Activated naive CD4-positive, alpha-beta T cell (primary cell): ENCODE measurements around the gene FAM227A.
"Not testable (repeated sequence)": the region's sequence is repeated elsewhere in the genome, so short reads cannot be mapped to it uniquely, and the experiment has no call there.

Experiments used
- DNase-seq, 4 experiments: peaks; one replicate each; lab custom pipeline; 2025; lab: John Stamatoyannopoulos, UW

FAM227A gene

GRCh38 chr22:38611559-38611958, 44.6 kb downstream of the FAM227A start:
- no peak for DNase-seq

DNA sequence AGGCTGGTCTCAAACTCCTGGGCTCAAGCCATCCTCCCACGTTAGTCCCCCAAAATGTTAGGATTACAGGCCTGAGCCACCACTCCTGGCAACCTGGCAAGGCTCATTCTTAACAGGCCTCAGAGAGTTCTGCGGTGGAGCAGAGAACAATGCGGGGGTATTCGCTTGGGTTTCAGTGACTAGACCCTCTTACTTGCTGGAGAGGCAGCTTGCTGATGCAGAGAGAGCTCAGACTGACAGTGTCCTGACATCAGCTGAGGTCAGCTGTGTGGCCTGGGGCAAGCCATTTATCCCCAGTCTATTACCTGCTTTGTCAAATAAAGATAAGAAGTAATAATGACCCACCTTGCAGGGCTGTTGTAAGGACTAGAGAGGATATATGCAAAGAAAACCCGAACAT, 46.0 kb downstream of the FAM227A start:
- no peak for DNase-seq

DNA sequence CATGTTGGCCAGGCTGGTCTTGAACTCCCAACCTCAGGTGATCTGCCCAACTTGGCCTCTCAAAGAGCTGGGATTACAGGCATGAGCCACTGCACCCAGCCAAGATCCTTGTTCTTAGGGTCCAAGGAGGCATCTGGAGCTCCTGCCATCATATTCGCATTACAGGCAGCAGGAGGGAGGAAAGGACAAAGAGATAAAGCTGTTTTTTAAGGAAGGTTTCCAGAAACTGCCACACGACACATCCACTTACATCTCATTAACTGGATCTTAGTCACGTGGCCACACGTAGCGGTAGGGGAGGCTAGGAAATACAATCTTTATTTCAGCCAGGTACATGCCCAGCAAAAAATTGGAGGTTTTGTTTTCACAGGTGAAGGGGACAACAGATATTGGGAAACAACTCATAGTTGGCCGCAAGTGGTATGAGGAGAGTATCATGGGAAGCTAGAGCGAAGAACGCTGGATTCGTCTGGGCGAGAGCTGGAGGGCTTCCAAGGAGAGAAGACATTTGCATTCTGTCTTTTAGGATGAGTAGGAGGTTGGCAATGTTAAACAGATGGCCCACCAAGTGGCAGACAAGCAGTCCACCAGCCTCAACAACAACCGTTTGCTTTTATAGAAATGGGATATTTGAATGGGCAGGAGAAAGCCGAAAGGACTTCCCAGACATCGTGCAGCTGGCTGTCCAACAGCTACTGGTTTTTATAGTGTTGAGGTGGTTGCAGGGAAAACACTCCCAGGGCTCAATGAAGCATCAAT, 47.0 kb downstream of the FAM227A start:
- DNase-seq: no peak

- no peak for DNase-seq
These were observed 48.5 kb downstream of the FAM227A start for GRCh38 chr22:38607680-38608079.

DNA sequence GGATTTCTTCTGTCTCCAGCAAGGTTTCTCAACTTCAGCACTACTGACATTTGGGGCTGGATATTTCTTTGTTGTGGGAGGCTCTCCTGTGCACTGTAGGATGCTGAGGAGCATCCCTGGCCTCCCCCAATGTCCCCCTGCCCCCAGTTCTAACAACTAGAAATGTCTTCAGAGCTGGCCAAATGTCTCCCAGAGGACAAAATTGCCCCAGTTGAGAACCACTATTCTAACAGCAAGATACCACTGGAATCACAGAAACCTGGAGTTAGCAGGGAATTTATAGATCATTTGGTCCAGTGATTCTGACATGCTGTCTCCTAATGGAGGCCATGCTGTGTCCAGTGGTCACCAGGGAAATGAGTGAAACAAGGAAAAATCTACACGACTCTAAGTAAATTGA, 54.0 kb downstream of the FAM227A start:
- no peak for DNase-seq

DNA sequence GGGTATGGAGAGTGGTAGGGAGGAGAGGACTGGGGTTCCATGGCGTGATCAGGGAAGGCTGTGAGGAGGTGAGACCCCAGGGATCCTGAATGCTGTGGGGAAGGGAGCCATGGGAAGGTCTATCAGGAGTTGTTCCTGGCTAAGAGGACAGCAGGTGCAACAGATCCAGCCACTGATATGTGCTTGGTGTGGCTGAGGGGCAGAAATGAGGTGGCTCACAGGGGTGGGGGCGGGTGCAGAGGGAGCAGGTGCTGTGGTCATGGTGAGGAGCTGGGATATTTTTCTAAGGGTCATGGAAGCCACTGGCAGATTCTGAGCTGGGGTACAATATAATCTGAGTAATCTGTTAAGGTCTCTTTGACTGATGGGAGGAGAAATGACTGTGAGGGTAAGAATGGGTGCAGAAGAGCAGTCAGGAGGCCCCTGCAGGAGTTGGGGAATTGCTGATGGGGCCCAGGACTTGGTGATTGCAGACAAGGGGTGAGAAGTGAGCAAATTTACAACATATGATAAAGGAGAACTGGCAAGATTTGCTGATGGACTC, 54.9 kb downstream of the FAM227A start:
- no peak for DNase-seq

- no peak for DNase-seq
These were observed 56.7 kb downstream of the FAM227A start for GRCh38 chr22:38599466-38599865.

GRCh38 chr22:38582923-38583322, 73.3 kb downstream of the FAM227A start:
- DNase-seq: not testable (repeated sequence)

DNA sequence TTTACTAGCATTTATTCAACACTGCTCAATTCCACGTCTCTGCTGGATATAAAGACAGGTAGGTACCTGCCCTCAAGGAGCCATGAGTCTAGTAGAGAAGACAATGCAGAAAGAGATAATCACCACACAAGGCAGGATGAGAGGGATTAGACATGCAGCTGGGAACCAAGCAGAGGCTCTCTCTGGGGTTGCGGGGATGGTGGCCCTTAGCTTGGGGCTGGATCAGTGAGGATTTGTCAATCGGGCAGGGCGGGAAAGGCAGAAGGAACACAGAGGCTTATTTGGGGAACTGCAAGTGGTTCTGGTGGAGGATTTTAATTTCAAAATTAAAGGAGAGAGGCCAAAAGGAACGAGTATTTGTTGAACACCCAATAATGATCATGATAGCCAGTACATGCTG, 77.7 kb downstream of the FAM227A start:
- DNase-seq: no peak

GRCh38 chr22:38572065-38572464, 84.1 kb downstream of the FAM227A start:
- no peak for DNase-seq

DNA sequence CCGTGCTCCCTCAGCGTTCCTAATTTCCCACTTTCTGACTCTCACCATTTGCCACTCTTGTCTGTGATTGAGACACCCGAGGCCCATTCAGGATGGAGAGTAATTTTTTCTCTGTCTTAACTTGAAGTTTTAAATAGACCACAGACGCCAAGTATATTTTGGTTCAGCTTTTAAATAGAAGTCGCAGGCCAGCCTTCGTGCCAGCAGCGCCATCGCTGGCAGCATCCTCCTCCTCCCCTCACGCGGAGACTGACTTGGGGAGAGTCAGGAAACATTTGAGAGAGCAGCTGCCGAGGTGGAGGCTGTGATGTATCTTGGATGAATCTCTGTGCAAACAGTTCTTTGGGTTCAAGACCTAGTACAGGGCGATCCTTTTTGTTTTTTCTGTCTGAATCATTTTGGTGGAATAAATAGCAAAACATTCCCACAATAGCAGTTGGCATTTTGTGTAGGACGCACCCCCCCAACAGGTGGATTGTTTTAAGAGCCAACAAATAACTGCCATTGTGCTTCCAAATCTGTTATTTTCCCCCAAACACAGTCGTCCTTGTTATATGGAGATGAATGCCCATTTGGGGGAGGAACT, 85.3 kb downstream of the FAM227A start:
- peak in 2 of 4 experiments; percentile 4 to 22 for DNase-seq

DNA sequence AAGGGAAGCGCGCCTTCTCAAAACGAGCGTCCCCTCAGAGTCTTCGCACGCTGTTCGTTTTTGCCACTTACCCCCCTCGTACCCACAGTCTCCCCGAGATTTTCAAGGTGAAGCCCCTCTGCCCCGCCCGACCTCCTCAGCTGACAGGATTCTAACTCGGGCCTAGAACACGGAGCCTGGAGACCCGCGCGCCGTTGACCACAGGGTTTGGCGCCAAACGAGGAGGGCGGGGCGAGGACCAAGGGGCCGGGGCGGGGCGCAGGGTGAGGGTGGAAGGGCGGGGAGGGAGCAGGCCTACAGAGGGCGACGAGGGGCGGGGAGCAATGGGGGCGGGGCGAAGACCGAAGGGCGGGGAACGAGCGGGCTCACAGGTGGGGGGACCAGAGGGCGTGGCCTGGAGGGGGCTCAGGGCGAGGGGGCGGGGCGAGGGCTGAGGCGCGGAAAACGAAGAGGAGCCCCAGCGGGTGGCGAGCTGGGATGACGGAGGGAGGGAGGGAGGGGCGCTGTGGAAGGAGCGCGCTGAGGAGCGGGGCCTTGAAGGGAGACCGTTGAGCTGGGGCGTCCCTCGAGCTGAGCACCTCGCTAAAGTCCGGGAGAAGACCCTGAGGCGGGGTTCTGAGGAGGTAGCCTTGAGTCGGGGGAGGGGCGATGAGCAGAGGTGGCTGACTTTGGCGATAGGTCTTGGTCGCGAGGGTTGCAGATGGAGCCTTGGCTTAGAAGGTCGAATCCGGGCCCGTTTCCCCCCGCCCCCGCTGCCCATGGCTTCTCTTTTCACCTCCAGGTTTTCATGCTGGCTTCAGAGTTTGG, 86.0 kb downstream of the FAM227A start, which contains the start of gene DMC1:
DMC1 (minus strand) TSS at position 212 of the 807 bp plus-strand sequence. CDS start 1,927 bp downstream, outside the sequence.
- DNase-seq: peak; percentile 84 to 98 (median 96)

DNA sequence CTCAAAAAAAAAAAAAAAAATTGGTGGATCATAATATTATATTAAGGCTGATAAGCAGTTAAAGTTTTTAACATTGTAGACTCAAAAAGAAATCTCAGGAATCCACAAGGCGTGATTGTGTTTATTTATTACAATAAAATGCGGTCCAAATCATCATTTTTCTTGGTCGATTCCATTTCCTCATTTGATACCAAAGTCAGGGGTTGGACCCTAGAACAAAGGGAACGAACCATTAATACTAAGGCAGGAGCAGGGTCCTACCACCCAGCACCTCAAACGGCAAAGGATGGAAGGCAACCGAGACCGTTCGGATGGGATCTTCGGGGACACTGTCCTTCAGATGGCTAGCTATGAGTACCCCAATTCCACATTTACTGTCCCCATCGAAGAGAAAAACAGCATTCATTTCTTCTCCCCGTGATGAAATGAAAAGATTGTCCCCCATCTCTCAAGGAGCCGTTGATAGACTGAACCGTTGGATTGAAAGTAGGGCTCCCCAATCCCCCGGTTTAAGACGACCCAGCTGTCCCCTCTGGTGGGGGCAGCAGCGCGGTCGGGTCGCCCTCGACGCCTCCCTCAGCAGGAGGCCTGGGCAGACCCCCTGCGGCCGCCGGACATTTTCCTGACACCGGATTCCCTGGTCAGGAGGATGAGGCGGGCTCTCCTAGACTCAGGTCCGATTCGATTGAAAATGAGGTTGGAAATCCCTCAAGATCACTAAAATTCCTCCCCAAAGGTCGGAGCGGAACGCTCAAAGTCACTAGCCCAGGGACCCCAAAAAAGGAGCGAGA, 86.8 kb downstream of the FAM227A start:
- no peak for DNase-seq

DNA sequence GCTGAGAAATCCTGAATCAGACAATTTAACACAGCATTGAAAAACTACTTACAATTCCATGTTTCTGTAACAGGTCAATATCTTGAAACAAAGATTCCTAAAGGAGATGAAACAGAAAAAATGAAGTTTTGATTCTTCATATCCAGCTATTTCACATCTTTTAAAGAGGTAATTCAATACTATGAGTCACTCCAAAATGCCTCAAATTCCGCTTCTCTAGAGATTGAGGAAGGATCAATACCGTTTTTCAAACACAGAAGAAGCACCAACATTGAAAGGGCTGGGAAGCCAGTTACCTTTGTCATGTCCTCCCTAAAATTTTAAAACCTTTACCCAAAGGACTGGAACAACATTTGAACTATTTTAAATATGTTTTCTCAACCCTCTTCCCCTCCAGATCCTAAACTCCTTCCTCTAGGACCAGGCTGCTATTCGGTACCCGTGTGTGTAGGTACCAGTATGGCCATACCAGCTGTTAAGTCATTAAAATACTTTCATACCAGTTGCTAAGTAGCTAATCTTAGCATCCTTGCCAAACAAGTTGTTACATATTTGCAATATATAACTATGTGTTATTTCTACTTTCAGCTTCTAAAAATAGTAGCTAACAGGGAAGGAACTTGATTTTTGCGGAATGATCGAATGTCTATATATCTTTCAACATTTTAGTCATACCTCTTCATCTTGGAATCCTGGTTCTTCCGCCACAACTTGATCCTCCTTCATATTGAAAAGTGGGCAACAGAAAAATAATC, 88.5 kb downstream of the FAM227A start:
- DNase-seq: no peak

DNA sequence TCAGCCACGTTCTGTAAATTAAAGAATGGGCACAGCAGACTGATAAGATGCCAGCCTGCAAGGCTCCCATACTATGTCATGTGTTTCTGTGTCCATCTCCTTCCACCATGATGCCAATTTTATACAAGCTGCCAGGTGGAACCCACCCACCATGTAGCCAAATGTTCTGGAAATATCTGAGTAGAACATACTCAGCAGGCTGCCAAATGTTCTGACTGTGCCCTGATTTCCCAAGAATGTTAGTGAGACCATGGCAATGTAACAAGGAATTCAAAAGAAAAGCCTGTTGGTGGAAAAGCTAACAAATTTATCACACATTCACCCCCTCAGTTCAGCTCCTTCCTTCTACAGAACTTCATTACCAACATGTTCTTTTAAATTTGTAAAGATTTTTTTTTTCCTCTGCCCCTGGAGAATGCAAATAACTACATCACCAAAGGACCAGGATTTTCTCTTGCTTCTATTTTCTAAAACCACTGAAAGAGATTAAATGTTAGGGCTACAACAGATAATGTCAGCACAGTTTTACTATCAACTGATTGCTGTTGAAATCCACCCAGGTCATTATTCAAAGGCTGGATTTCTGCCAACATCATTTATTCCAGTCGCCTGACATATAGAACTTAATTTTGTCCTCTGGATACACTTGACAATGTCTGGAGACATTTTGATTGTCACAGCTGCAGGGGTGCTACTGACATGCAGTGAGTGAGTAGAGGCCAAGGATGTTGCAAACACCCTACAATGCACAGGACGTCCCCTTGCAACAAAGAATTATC, 89.3 kb downstream of the FAM227A start:
- no peak for DNase-seq

GRCh38 chr22:38565441-38565840, 90.8 kb downstream of the FAM227A start:
- no peak for DNase-seq

- DNase-seq: no peak
These were observed 91.5 kb downstream of the FAM227A start for GRCh38 chr22:38564669-38565068.

GRCh38 chr22:38554281-38554680, 101.9 kb downstream of the FAM227A start:
- DNase-seq: no peak

DNA sequence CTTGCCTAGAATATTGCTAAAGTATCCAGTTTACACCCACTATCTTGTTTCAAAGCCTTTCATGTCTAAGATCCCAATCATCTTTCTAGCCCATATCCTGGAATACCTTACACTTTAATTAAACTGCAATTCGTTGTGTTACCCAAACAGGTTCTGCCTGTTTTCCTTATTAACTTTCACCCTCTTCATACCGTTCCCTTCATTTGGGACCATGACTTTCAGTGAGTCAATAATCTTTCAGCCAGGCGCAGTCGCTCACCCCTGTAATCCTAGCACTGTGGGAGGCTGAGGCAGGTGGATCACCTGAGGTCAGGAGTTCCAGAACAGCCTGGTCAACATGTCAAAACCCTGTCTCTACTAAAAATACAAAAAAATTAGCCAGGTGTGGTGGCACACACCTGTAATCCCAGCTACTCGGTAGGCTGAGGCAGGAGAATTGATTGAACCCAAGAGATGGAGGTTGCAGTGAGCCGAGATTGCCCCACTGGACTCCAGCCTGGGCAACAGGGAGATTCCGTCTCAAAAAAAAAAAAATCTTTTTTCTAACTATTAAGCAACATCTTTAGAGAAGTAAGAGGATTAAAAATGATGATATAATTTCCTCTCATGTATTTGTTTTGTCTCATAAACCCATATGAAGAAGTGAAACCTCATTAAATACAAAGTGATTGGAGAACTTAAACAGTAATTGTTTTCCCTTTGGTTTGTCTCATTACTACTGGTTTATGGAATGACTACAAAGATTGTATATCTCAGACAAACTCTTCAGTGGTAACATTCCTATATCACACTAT, 106.9 kb downstream of the FAM227A start:
- no peak for DNase-seq
